GM21529 (cell line): ENCODE results near the gene HOXC9.

Source experiments
- ATAC-seq: cut with Tn5 transposase; IDR thresholded peaks from one replicate; pipeline ENCODE4 v1.9.1; 2021; ENCODE audit not compliant: unreplicated experiment

The HOXC9 gene

GRCh38 chr12:54024581-54025305 is 24.8 kb downstream of the HOXC9 start:
- ATAC-seq: no peak

GRCh38 chr12:54025499-54026405 is 25.8 kb downstream of the HOXC9 start:
- ATAC-seq: no peak

- no peak for ATAC-seq
Measured at GRCh38 chr12:54026640-54027441, 26.9 kb downstream of the HOXC9 start.

GRCh38 chr12:54027442-54027786 is 27.5 kb downstream of the HOXC9 start:
- ATAC-seq: no peak

- no peak for ATAC-seq
Measured at GRCh38 chr12:54028314-54029201, 28.6 kb downstream of the HOXC9 start, which contains the start of gene HOXC6. HOXC6 (plus strand) TSS chr12:54028440; CDS start chr12:54028522, 82 bp downstream.

GRCh38 chr12:54029529-54030441 is 29.8 kb downstream of the HOXC9 start:
- ATAC-seq: no peak

- ATAC-seq: no peak
Measured at GRCh38 chr12:54030442-54030801, 30.5 kb downstream of the HOXC9 start.

- no peak for ATAC-seq
Measured at GRCh38 chr12:54030889-54031471, 31.0 kb downstream of the HOXC9 start.

- ATAC-seq: no peak
Measured at GRCh38 chr12:54031480-54031879, 31.5 kb downstream of the HOXC9 start.

GRCh38 chr12:54032086-54032619 is 32.2 kb downstream of the HOXC9 start:
- no peak for ATAC-seq

GRCh38 chr12:54032627-54033100 is 32.7 kb downstream of the HOXC9 start, which contains the start of gene HOXC5:
HOXC5 (plus strand) TSS chr12:54033050; CDS start chr12:54033123, 73 bp downstream.
- no peak for ATAC-seq

- no peak for ATAC-seq
Measured at GRCh38 chr12:54033106-54033979, 33.4 kb downstream of the HOXC9 start.

GRCh38 chr12:54033980-54034784 is 34.2 kb downstream of the HOXC9 start:
- no peak for ATAC-seq

- no peak for ATAC-seq
Measured at GRCh38 chr12:54034785-54035310, 34.9 kb downstream of the HOXC9 start.

- no peak for ATAC-seq
Measured at GRCh38 chr12:54035568-54036264, 35.8 kb downstream of the HOXC9 start.
